OCI-LY7 (cell line): ENCODE results near the gene KIT. TPM values are rescaled to one million over a fixed set of nuclear protein-coding genes. Genes with fewer than 3 reads are reported as not detected.

Source experiments
- BruUV-seq: library from RNA; stranded (reverse); fragments of 400-500 nt; replicated peaks from 2 replicates; lab custom pipeline; 2021; lab: Mats Ljungman, UMichigan
- CTCF ChIA-PET: fragments of 300-600 bp; sonication (Branson Sonifier 250); formaldehyde crosslinking; loops from one replicate; lab custom pipeline; 2022; ENCODE audit warnings: antibody characterized with exemption; ENCODE audit not compliant: unreplicated experiment; lab: Charles Lee
- POLR2A ChIA-PET: fragments of 300-600 bp; sonication (Branson Sonifier 250); formaldehyde crosslinking; loops from one replicate; lab custom pipeline; 2022; ENCODE audit warnings: antibody characterized with exemption; lab: Charles Lee
- DNase-seq: peaks from one replicate; pipeline ENCODE4 v3.0.0-alpha.2; 2015; ENCODE audit warnings: low spot score
- H2AFZ ChIP-seq: fragments of 200-600 bp; sonication (generic), shearing (Covaris generic); 2 replicates; pipeline ENCODE4 v1.6.1; 2014; ENCODE audit warnings: mild to moderate bottlenecking, antibody characterized with exemption, low read length, moderate library complexity
- H3K27ac ChIP-seq: fragments of 200-600 bp; sonication (generic); 2 replicates; pipeline ENCODE4 v1.5.1; 2014; ENCODE audit warnings: mixed run types, low read depth, mild to moderate bottlenecking, moderate library complexity, low read length, inconsistent platforms; ENCODE audit not compliant: poor library complexity, severe bottlenecking
- H3K36me3 ChIP-seq: fragments of 200-600 bp; sonication (generic); 2 replicates; pipeline ENCODE4 v1.6.1; 2014; ENCODE audit warnings: mild to moderate bottlenecking, antibody characterized with exemption, low read length, moderate library complexity, mixed read lengths; ENCODE audit not compliant: insufficient read depth
- H3K4me1 ChIP-seq: fragments of 200-600 bp; sonication (generic); 2 replicates; pipeline ENCODE4 v1.5.1; 2014; ENCODE audit warnings: mild to moderate bottlenecking, low read length; ENCODE audit not compliant: insufficient read depth, poor library complexity, severe bottlenecking
- H3K4me2 ChIP-seq: fragments of 200-600 bp; sonication (generic); 2 replicates; pipeline ENCODE4 v1.6.1; 2014; ENCODE audit warnings: mild to moderate bottlenecking, low read length
- H3K4me3 ChIP-seq: fragments of 200-600 bp; sonication (generic); 2 replicates; pipeline ENCODE4 v1.5.1; 2014; ENCODE audit warnings: mild to moderate bottlenecking, low read depth, low read length; ENCODE audit not compliant: poor library complexity, severe bottlenecking
- H3K79me2 ChIP-seq: fragments of 200-600 bp; sonication (generic); 2 replicates; pipeline ENCODE4 v1.6.1; 2016; ENCODE audit warnings: low read depth, mild to moderate bottlenecking, low read length, moderate library complexity, mixed read lengths; ENCODE audit not compliant: insufficient read depth
- H3K9me2 ChIP-seq: fragments of 200-600 bp; sonication (generic); 2 replicates; pipeline ENCODE4 v1.6.1; 2016; ENCODE audit warnings: mild to moderate bottlenecking, low read length, mixed read lengths; ENCODE audit not compliant: insufficient read depth
- H3K9me3 ChIP-seq: fragments of 200-600 bp; sonication (generic); 2 replicates; pipeline ENCODE4 v1.6.1; 2014; ENCODE audit warnings: mild to moderate bottlenecking, mixed run types, low read length, mixed read lengths
- H4K20me1 ChIP-seq: fragments of 200-600 bp; sonication (generic); 2 replicates; pipeline ENCODE4 v1.6.1; 2014; ENCODE audit warnings: mild to moderate bottlenecking, antibody characterized with exemption, low read length, moderate library complexity, mixed read lengths; ENCODE audit not compliant: insufficient read depth
- EZH2phosphoT487 ChIP-seq: fragments of 200-600 bp; sonication (generic); IDR thresholded peaks from 2 replicates; pipeline ENCODE4 v1.6.1; 2018; ENCODE audit warnings: low read depth, borderline replicate concordance, mild to moderate bottlenecking, mixed run types, antibody characterized with exemption, low read length, moderate library complexity, mixed read lengths
- intact Hi-C: fragments of 100-400 bp; cut with micrococcal nuclease; formaldehyde crosslinking; loops from one replicate; pipeline ENCODE4 v1.10.0; 2022; ENCODE audit not compliant: unreplicated experiment
- total RNA-seq, 2 experiments: library from RNA; depleted of rRNA in 1 of 2; stranded (reverse); fragments of >200 nt in 1 of 2; shearing (Covaris generic) in 1 of 2; gene quantifications; 2 replicates each; pipeline ENCODE4 v1.2.3, GENCODE V29; 2014 to 2022
- TF ChIP-seq, protein P1 (sequence below): fragments of 200-600 bp; sonication (generic); conservative IDR thresholded peaks from 2 replicates; pipeline ENCODE4 v1.5.1; 2014; ENCODE audit warnings: mild to moderate bottlenecking, antibody characterized with exemption, low read length, moderate library complexity, mixed read lengths

KIT gene
- total RNA-seq, 2 experiments from 2014 or later, result not detected

DNA sequence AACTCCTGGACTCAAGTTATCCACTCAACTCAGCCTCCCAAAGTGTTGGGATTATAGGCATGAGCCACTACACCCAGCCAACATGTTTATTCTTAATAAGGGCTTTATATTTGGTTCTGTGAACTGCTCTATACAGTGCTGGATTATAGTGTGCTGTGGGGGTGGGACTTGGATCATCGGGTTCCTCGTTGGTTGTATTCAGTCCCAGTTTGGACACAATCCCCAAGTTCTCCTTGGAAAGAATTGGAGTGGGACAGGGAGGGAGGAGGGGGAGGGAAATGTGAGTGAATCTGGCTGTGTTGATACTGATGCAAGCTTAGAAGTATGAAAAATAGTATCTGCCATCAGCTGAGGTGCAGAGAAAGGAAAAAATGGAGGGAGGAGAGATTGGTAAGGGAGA lies 121.3 kb downstream of the KIT start:
- H3K4me1 ChIP-seq, result no peaks in the 10 kb centered on the region
- POLR2A ChIA-PET, result no interaction called here
- H3K9me3 ChIP-seq, result no peaks in the 10 kb centered on the region
- no peaks in the 10 kb centered on the region for H3K36me3 ChIP-seq
- TF ChIP-seq, protein P1, sequence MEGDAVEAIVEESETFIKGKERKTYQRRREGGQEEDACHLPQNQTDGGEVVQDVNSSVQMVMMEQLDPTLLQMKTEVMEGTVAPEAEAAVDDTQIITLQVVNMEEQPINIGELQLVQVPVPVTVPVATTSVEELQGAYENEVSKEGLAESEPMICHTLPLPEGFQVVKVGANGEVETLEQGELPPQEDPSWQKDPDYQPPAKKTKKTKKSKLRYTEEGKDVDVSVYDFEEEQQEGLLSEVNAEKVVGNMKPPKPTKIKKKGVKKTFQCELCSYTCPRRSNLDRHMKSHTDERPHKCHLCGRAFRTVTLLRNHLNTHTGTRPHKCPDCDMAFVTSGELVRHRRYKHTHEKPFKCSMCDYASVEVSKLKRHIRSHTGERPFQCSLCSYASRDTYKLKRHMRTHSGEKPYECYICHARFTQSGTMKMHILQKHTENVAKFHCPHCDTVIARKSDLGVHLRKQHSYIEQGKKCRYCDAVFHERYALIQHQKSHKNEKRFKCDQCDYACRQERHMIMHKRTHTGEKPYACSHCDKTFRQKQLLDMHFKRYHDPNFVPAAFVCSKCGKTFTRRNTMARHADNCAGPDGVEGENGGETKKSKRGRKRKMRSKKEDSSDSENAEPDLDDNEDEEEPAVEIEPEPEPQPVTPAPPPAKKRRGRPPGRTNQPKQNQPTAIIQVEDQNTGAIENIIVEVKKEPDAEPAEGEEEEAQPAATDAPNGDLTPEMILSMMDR, result no peak
- TF ChIP-seq EZH2phosphoT487, result no peak
- no peak overlapping the region for H3K4me3 ChIP-seq
- no TSS peak for BruUV-seq
- H2AFZ ChIP-seq, result no peak overlapping the region
- intact Hi-C loops, result no loop called here
- H3K4me2 ChIP-seq, result no peak overlapping the region
- no peaks in the 10 kb centered on the region for H3K79me2 ChIP-seq
- H4K20me1 ChIP-seq, result no peaks in the 10 kb centered on the region
- H3K27ac ChIP-seq, result no peak overlapping the region
- CTCF ChIA-PET, result no interaction called here
- DNase-seq, result no peak
- no peaks in the 10 kb centered on the region for H3K9me2 ChIP-seq

DNA sequence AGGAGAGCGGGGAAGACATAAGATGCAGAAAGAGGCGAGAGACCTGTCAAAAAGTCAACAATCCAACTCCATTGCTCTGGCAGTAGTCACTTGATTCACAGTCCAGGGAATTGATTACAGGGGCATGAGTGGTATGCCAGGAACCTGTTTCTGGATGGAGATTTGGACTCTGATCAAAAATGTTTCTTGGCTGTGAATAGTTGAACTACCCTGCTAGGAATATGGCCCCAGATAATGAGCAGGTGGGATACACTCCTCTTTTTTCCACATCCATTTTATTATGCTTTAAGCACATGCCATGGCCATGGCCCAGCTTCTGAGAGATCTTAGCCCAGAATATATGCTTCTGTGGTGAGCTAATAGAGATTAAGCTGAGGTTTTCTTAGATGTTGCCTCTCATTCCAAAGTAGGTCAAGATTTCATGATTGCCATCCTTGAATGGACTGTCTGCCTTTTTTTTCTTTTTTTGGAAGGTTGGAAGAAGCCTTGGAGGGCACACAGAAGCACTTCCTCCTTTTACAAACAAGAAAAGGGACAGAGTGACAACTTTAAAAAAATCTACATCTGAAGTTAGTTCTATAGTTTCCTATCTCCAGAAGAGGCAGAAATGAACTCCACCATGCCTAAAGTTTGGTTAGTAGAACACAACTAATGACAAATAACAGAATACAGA lies 121.9 kb downstream of the KIT start:
- no peaks in the 10 kb centered on the region for H4K20me1 ChIP-seq
- H3K79me2 ChIP-seq, result no peaks in the 10 kb centered on the region
- BruUV-seq, result no TSS peak
- intact Hi-C loops, result no loop called here
- H3K9me2 ChIP-seq, result no peaks in the 10 kb centered on the region
- no peak overlapping the region for H3K4me3 ChIP-seq
- no peaks in the 10 kb centered on the region for H3K4me1 ChIP-seq
- TF ChIP-seq, protein P1, result no peak
- TF ChIP-seq EZH2phosphoT487, result no peak
- ChIA-PET CTCF (no interaction called here), POLR2A (no interaction called here)
- H3K9me3 ChIP-seq, result no peaks in the 10 kb centered on the region
- no peak overlapping the region for H3K4me2 ChIP-seq
- no peak overlapping the region for H3K27ac ChIP-seq
- DNase-seq, result no peak
- H2AFZ ChIP-seq, result no peak overlapping the region
- no peaks in the 10 kb centered on the region for H3K36me3 ChIP-seq

DNA sequence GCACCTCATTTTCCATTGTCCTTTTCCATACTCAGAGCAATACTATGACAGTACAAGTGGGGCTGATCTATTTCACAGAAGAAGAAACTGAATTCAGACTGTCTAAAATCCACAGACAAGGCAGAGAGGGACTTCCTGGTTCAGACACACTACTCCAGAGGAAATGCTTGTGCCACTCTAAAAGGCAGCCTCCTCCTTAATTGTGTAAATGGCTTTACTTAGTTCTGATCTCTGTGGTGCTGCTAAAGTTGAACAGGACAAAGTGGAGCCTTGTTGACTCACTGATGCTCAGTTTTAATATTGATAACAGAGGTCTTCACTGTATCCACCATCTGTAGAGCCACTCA lies 122.4 kb downstream of the KIT start:
- no peak overlapping the region for H2AFZ ChIP-seq

More for the DNA sequence above, 122.4 kb downstream of the KIT start:
- no TSS peak for BruUV-seq
- no peak overlapping the region for H3K4me3 ChIP-seq
- CTCF ChIA-PET, result no interaction called here
- H4K20me1 ChIP-seq, result no peaks in the 10 kb centered on the region
- no peaks in the 10 kb centered on the region for H3K9me2 ChIP-seq
- no peak for DNase-seq
- no peak overlapping the region for H3K27ac ChIP-seq
- POLR2A ChIA-PET, result no interaction called here
- H3K9me3 ChIP-seq, result no peaks in the 10 kb centered on the region
- H3K4me2 ChIP-seq, result no peak overlapping the region
- intact Hi-C loops, result no loop called here
- no peaks in the 10 kb centered on the region for H3K36me3 ChIP-seq
- H3K79me2 ChIP-seq, result no peaks in the 10 kb centered on the region
- no peaks in the 10 kb centered on the region for H3K4me1 ChIP-seq
- TF ChIP-seq, protein P1, result no peak
- TF ChIP-seq EZH2phosphoT487, result no peak
